GM21526 (cell line): ENCODE data around the gene SPDL1.
A peak's percentile ranks its signal among the peaks of the same experiment; 100 is the strongest.

ENCODE experiments used
- ATAC-seq: cut with Tn5 transposase; IDR thresholded peaks from one replicate; pipeline ENCODE4 v1.9.1; 2021; ENCODE audit warnings: moderate library complexity; ENCODE audit not compliant: unreplicated experiment, low FRiP score

SPDL1 gene, protein sequence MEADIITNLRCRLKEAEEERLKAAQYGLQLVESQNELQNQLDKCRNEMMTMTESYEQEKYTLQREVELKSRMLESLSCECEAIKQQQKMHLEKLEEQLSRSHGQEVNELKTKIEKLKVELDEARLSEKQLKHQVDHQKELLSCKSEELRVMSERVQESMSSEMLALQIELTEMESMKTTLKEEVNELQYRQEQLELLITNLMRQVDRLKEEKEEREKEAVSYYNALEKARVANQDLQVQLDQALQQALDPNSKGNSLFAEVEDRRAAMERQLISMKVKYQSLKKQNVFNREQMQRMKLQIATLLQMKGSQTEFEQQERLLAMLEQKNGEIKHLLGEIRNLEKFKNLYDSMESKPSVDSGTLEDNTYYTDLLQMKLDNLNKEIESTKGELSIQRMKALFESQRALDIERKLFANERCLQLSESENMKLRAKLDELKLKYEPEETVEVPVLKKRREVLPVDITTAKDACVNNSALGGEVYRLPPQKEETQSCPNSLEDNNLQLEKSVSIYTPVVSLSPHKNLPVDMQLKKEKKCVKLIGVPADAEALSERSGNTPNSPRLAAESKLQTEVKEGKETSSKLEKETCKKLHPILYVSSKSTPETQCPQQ

DNA sequence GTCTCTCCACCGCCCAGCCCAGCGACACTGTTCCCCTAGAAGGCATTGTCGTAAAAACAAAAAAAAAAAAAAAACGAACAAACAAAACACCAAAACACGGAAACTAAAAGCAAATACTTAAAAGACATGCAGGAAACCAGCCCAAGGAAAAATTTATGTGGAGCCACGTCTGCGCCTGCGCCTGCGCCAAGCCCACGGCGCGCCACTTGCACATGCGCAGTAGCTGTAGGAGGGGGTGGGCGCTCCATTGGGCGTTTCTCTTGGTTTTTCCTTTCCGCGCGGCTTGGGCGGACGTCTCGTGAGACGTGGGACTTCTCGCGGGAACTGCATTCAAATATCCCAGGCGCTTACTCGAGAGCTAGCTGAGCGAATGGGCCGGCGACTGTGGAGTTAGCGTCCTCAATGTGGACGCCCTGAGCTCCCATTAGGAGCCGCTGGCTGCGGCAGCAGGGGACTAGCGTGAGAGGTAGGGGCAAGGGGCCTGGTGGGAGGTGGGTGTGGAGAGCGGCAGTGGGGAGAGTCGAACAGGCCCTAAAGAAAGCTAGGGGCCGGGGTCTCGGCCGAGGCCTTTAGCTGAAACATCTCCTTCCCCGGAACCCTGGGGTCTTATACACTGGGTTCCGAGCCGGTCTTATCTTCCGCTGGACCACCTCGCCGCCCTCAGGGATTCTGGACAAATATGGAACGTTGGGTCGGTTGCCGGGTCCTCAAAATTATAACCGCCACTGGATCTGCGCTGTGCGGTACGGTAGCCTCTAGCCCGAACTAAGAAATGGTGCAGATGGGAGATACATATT lies at the start of gene SPDL1:
Gene SPDL1, plus strand, starts transcription at position 350 of the 797 bp plus-strand sequence. CDS start 4,644 bp downstream, outside the sequence.
- peak; percentile 94 for ATAC-seq

GRCh38 chr5:169534311-169534880 lies 49.2 kb upstream of the SPDL1 start:
- no peak for ATAC-seq

- no peak for ATAC-seq
Observed at GRCh38 chr5:169534939-169535338, 48.6 kb upstream of the SPDL1 start.

DNA sequence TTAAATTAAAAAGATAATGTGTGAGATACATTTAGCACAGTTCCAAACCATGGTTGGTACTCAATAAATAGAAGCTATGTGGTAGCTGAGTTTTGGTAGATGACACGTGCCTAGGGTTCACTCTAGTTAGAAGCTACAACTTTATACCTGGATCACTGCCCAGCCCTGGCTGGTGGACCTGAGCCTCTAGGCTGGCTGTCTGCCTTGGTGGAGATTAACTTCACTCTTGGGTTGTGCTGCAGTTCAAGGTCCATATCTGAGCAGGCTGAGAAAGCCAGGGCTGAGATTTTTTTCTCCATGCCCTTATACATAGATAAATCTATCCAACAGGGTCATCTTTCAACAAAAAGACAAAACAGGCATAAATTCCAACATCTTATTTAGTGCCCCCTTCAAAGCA lies 44.6 kb upstream of the SPDL1 start:
- no peak for ATAC-seq

DNA sequence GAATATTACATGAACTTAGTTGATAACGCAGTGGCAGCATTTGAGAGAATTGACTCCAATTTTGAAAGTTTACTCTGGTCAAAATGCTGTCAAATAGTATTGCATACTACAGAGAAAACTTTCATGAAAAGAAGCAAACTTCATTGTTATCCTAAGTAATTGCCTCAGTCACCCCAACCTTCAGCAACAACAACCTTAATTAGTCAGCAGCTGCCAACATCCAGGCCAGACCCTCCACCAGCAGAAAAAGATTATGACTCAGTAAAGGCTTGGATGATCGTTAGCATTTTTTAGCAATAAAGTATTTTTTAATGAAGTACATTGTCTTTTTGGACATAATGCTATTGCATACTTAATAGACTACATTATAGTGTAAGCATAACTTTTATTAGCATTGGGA lies 40.8 kb upstream of the SPDL1 start:
- no peak for ATAC-seq

DNA sequence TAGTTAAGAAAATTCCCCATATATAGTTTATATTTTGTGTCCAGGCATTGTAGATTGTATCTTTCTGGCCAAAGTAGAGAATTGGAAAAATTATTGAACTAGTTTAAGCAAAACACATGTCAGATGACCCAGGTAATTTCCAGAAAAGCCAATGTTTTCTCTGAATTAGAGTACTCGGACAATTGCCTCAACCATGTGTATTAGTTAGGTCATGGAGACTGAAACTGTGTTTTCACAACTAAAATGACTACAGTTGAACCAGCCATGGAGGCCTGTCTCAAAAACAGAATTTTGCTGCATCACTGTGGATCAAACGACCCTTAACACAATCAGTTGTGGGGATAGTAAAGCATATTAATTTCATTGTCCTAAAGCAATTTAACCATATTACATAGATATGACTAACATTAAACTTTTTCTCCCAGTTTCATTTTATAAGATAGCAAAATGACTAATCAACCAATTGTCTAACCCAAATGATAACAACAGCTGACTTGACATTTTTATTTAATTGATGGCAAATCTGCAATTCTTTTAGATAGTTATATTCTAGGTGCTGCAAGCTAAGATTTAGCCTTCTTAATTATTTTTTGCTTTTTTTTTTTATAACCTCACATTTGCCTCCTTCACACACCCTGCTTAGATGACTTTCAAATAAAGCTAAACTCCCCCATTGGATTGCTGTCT lies 39.2 kb upstream of the SPDL1 start:
- ATAC-seq = no peak

DNA sequence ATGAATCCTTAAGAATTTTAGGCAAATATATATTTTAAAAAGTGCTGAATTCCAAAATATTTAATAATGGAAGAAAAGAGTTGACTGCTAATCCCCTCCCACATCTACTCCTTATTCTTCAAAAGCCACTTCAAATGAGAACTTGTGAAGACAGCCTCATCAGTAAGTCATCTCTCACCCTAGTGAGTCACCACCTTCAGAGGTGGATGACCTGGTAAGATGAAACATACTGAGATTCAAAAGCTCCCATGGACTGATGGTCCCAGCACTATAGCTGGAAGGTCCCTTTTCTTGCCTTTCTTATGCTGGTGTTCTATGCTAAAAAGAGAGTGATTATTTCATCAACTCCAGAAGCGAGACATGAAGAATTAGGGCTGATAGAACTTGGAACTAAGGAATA lies 37.8 kb upstream of the SPDL1 start:
- no peak for ATAC-seq

DNA sequence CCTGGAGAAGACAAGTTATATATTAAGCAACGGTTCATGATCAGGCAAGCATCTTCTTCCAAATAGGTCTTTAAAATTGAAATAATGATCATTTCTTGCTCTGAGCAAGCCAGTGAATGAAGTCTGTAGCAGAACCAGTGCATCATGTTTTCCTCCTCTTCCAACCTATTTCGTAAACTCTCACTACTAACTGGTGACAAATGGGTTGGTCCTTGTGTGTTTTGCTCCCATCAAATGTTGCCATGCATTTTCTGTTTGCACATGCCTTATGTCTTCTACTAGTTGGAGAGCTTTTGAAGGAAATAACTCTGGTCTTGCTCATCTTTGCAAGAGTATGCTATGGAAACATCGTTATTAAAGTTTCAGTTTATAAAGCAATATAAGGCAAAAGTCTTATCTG lies 37.2 kb upstream of the SPDL1 start:
- ATAC-seq = no peak

DNA sequence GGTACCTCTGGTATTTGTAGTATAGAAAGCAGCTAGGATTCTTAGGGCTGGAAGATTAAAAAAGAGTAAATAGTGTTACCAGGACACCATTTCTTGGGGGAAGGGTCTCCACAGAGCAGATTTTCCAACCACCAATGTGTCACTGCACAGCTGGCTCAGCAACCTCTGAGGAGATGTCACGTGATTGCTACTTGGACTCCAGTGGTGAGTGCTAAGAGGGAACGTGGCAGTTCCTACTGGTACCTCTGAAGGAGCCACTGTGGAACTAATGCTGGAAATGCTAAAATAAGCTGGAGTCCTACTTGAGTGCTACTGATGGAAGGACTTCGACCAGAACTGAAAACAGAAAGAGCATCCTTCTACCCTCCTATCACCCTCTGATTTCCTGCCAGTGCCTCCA lies 36.1 kb upstream of the SPDL1 start:
- ATAC-seq = no peak

GRCh38 chr5:169548315-169548714 lies 35.3 kb upstream of the SPDL1 start:
- no peak for ATAC-seq

GRCh38 chr5:169549453-169550100 lies 34.0 kb upstream of the SPDL1 start:
- no peak for ATAC-seq

DNA sequence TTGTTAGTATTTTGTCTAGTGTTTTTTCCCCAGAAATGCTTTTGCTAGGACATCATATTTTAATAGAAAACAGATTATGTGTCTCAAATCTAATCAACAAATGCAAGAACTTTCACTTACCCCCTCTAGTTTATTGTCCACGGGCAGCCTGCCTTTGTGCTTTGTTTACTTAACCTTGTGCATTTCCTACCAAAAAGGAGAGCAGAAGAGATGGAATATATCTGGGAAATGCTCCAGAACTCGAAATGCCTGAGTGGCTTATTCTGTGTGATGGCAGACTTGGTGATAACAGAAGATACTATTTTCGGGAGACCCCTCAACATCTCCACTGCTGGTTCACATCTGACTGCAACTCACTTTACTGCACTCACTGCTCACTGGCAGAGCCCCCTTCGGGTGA lies 33.3 kb upstream of the SPDL1 start:
- ATAC-seq = no peak

DNA sequence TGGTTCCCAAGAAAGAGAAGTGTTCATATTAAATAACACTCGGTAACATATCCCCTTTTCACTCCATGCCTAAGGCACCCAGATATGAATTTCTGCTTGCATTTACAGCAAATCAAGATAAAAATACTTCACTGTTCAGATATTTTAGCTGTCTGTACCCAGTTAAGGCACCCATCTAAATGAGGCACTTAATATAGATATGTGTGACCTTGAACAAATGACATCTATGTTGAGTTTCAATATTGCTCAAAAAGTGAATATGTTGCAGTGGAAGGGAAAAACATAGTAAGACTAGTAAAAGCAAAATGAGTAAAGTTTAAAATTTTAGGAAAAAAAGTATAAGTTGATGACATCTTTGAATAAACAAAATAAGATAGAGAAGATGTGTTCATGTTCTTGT lies 32.4 kb upstream of the SPDL1 start:
- ATAC-seq = no peak

DNA sequence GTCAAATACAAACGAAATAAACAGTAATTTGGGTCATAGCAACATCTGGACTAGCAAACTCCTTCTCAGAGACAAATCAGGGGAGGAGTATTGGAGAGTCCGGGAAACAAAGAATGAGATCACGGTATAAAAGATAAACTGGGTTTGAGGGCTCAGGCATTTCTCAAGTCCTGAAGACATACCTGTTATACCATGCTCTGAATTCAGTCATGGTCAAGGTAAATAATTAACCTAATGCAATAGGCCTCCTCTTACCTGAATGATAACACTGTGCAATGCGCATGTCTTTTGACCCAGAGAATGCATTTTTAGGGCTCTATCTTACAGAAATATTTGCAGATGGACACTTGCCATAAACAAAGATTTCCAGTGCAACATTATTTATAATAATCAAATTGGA lies 31.9 kb upstream of the SPDL1 start:
- ATAC-seq = no peak

- peak; percentile 76 for ATAC-seq
Observed at GRCh38 chr5:169554251-169554650, 29.3 kb upstream of the SPDL1 start.

DNA sequence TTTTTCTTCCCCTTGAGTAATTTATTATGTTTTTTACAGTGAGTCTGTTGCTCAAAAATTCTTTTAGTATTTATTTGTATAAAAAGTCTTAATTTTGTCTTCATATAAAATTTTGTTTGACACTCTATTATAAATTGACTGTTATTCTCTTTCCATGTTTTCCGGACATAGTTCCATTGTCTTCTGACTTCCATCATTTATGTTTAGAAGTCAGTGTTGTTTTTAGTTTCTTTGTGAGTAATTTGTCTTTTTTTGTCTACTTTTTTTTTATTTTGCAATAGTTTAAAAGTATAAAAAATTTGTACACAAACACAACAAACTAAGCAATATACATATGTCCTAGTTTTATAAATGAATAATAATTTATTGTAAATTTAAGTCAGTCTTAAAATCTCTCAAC lies 25.7 kb upstream of the SPDL1 start:
- ATAC-seq = no peak

DNA sequence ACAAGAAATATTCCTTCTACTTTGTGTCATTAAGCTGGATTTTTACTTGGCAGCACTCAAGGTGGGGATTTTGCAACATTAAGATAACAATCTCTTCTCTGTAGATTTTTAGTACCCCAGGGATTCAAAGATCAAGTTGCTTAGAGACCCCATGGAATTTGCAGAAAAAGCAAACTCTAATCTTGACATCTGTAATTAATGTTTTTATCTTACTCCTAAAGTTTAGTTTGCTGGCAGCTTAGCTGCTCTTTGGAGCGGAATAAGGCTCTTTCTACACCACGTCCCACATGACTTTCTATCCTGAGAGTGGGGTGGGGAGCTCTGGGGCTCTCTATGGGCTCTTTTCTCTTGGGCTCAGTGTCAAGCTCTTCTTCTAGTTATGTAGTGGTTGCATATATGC lies 21.7 kb upstream of the SPDL1 start:
- no peak for ATAC-seq

GRCh38 chr5:169563369-169563768 lies 20.2 kb upstream of the SPDL1 start:
- no peak for ATAC-seq

DNA sequence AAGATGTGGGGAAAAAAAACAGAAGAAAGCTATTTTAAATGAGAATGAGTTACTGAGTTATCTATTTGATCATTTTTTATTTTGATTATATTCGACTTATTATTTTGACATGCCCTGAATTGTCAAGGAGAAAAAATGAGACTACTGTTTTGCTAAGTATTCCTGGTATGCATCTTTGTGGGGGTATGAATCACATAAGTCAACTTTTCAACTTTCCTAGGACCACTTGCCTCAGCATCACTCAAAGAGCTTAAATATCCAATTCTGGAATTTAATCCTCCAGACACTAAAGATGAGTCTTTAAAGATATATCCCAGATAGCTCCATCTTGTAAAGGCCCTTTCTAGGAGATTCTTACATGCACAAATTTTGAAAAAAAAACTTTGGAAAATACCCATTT lies 17.4 kb upstream of the SPDL1 start:
- no peak for ATAC-seq

DNA sequence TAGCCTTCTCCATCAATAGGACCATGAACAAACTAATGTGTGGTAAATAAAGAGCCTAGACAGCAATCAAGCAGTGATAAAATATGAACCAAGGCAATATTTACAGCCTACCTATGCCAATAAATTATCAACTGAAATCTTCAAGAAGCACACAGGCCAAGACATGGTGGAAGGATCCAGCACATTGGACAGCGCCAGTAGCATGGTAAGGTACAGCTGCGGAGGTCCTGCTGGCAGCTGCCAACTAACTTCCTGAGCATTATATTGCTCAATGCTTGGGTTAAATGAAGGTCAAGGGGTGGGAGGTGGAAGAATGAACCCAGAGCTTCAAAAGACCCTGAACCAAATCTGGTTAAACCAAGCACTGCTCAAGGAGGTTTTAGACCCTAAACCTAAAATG lies 16.5 kb upstream of the SPDL1 start:
- ATAC-seq = no peak
